Tibial artery (tissue), 4 donors: ENCODE results near the gene GBP3.
A peak's percentile ranks its signal among the peaks of the same experiment; 100 is the strongest.
"Not testable (repeated sequence)": the region's sequence is repeated elsewhere in the genome, so short reads cannot be mapped to it uniquely, and the experiment has no call there.

ENCODE experiments used
- DNase-seq, 2 donors: peaks; one replicate each; pipeline ENCODE4 v3.0.0-alpha.2; 2019
- H3K27ac ChIP-seq, 2 donors: fragments of 200-600 bp; sonication (generic) in 1 of 2; 1 replicate in 1 of 2; 2 replicates in 1 of 2; pipeline ENCODE4 v1.5.1; 2018 to 2019; ENCODE audit warnings: mild to moderate bottlenecking in 1 of 2
- H3K27me3 ChIP-seq, 2 donors: fragments of 200-600 bp; sonication (generic) in 1 of 2; one replicate each; pipeline versions ENCODE4 v1.5.1 to v1.6.0; 2016 to 2019
- H3K36me3 ChIP-seq, 3 donors: fragments of 200-600 bp; sonication (generic) in 2 of 3; one replicate each; pipeline ENCODE4 v1.5.1; 2016 to 2019; ENCODE audit warnings: mild to moderate bottlenecking in 2 of 3
- H3K4me1 ChIP-seq, 4 donors: fragments of 200-600 bp; sonication (generic) in 2 of 4; 1 replicate in 3 of 4; 2 replicates in 1 of 4; pipeline ENCODE4 v1.5.1; 2016 to 2019
- H3K4me3 ChIP-seq, 2 donors: fragments of 200-600 bp; sonication (generic) in 1 of 2; 1 replicate in 1 of 2; 2 replicates in 1 of 2; pipeline ENCODE4 v1.5.1; 2018 to 2019; ENCODE audit warnings: mild to moderate bottlenecking in 2 of 2
- H3K9me3 ChIP-seq, 3 donors: fragments of 200-600 bp; sonication (generic) in 1 of 3; one replicate each; pipeline ENCODE4 v1.5.1; 2016 to 2019
- CTCF ChIP-seq, 2 experiments: fragments of 200-600 bp in 1 of 2; fragments of 450-650 bp in 1 of 2; IDR thresholded peaks; one replicate each; pipeline ENCODE4 v1.5.1; 2017 to 2019; ENCODE audit warnings: antibody characterized with exemption in 2 of 2, mild to moderate bottlenecking in 1 of 2, moderate library complexity in 1 of 2
- intact Hi-C: fragments of 100-400 bp; cut with DNase I; formaldehyde crosslinking; loops from one replicate; pipeline ENCODE4 v1.15.0; 2023; ENCODE audit warnings: low total_unique reads

The GBP3 gene

GRCh38 chr1:88985032-88985431 lies 37.6 kb downstream of the GBP3 start:
- peaks cover 0 to 29% (median 24%) of the 10 kb centered on the region in 3 donors for H3K36me3 ChIP-seq
- intact Hi-C loops, result no loop called here
- no peak for DNase-seq
- H3K27ac ChIP-seq, result peak overlapping the region; percentile 10 to 31
- peaks cover 0 to 35% (median 19%) of the 10 kb centered on the region in 4 donors for H3K4me1 ChIP-seq
- no peak for TF ChIP-seq CTCF (IDR thresholded peaks at IDR 0.05)
- H3K27me3 ChIP-seq, result no peaks in the 10 kb centered on the region
- no peak overlapping the region for H3K4me3 ChIP-seq
- no peaks in the 10 kb centered on the region for H3K9me3 ChIP-seq

GRCh38 chr1:88984569-88984968 lies 38.1 kb downstream of the GBP3 start:
- H3K36me3 ChIP-seq, result peaks cover 0 to 29% (median 24%) of the 10 kb centered on the region in 3 donors
- intact Hi-C loops, result no loop called here
- H3K4me1 ChIP-seq, result peaks cover 0 to 37% (median 20%) of the 10 kb centered on the region in 4 donors
- no peak for TF ChIP-seq CTCF (IDR thresholded peaks at IDR 0.05)
- no peak for DNase-seq
- H3K27me3 ChIP-seq, result no peaks in the 10 kb centered on the region
- peak overlapping the region in 1 of 2 donors; percentile 31 for H3K27ac ChIP-seq
- no peaks in the 10 kb centered on the region for H3K9me3 ChIP-seq
- no peak overlapping the region for H3K4me3 ChIP-seq

- no peak for DNase-seq
- TF ChIP-seq CTCF (IDR thresholded peaks at IDR 0.05), result peak; percentile 47 to 66
- Histone ChIP-seq H3K27me3 (no peaks in the 10 kb centered on the region), H3K27ac (peak overlapping the region in 1 of 2 donors; percentile 31), H3K36me3 (peaks cover 0 to 29% (median 24%) of the 10 kb centered on the region in 3 donors), H3K4me1 (peaks cover 0 to 35% (median 19%) of the 10 kb centered on the region in 4 donors), H3K4me3 (no peak overlapping the region), H3K9me3 (no peaks in the 10 kb centered on the region)
- intact Hi-C loops, result no loop called here
Observed at GRCh38 chr1:88983791-88984559, 38.7 kb downstream of the GBP3 start.

- Histone ChIP-seq H3K4me1 (peaks cover 0 to 31% (median 18%) of the 10 kb centered on the region in 4 donors), H3K27ac (no peak overlapping the region), H3K4me3 (no peak overlapping the region), H3K27me3 (no peaks in the 10 kb centered on the region), H3K9me3 (no peaks in the 10 kb centered on the region), H3K36me3 (peaks cover 6 to 27% (median 19%) of the 10 kb centered on the region in 3 donors)
- intact Hi-C loops, result no loop called here
- DNase-seq, result no peak
- no peak for TF ChIP-seq CTCF (IDR thresholded peaks at IDR 0.05)
Observed at GRCh38 chr1:88982055-88982454, 40.6 kb downstream of the GBP3 start.

GRCh38 chr1:88981506-88981905 lies 41.2 kb downstream of the GBP3 start:
- peaks cover 6 to 21% (median 14%) of the 10 kb centered on the region in 3 donors for H3K36me3 ChIP-seq
- H3K27ac ChIP-seq, H3K9me3 ChIP-seq, H3K4me3 ChIP-seq, DNase-seq, H3K27me3 ChIP-seq, intact Hi-C loops: not testable (repeated sequence)
- H3K4me1 ChIP-seq, result peaks cover 0 to 31% (median 18%) of the 10 kb centered on the region in 4 donors

- no peak overlapping the region for H3K27ac ChIP-seq
Observed at GRCh38 chr1:88980870-88981269, 41.8 kb downstream of the GBP3 start.

More at GRCh38 chr1:88980870-88981269, 41.8 kb downstream of the GBP3 start:
- Histone ChIP-seq H3K27me3 (no peaks in the 10 kb centered on the region), H3K4me1 (peaks cover 0 to 29% (median 18%) of the 10 kb centered on the region in 4 donors), H3K4me3 (no peak overlapping the region), H3K36me3 (peaks cover 6 to 19% (median 11%) of the 10 kb centered on the region in 3 donors), H3K9me3 (no peaks in the 10 kb centered on the region)
- intact Hi-C loops, result no loop called here
- no peak for DNase-seq
- TF ChIP-seq CTCF (IDR thresholded peaks at IDR 0.05), result no peak
